GM12875 (cell line): Measurements from ENCODE around the gene IL19.
A peak's percentile ranks its signal among the peaks of the same experiment; 100 is the strongest.

ENCODE experiments used
- H3K4me3 ChIP-seq: one replicate; pipeline ENCODE4 v1.5.1; 2011; ENCODE audit warnings: low read depth, low read length, control low read depth
- CTCF ChIP-seq: IDR thresholded peaks from 2 replicates; pipeline ENCODE4 v1.5.1; 2011; ENCODE audit warnings: low read depth, mild to moderate bottlenecking, control low read depth, inconsistent platforms, low read length, moderate library complexity, borderline replicate concordance; ENCODE audit not compliant: insufficient read depth

Gene IL19

GRCh38 chr1:206735553-206736031 is 35.0 kb upstream of the IL19 start:
- H3K4me3 ChIP-seq: no peak overlapping the region
- TF ChIP-seq CTCF: no peak

- TF ChIP-seq CTCF: no peak
- no peak overlapping the region for H3K4me3 ChIP-seq
Measured at GRCh38 chr1:206736878-206737728, 33.5 kb upstream of the IL19 start.

- H3K4me3 ChIP-seq: no peak overlapping the region
- TF ChIP-seq CTCF: no peak
Measured at GRCh38 chr1:206737729-206738201, 32.8 kb upstream of the IL19 start.

- no peak overlapping the region for H3K4me3 ChIP-seq
- TF ChIP-seq CTCF: peak; percentile 20; the same call in 1 of the 2 replicates
Measured at GRCh38 chr1:206738370-206739366, 31.9 kb upstream of the IL19 start.

- H3K4me3 ChIP-seq: no peak overlapping the region
- no peak for TF ChIP-seq CTCF
Measured at GRCh38 chr1:206739411-206740076, 31.0 kb upstream of the IL19 start.

GRCh38 chr1:206741142-206741701 is 29.4 kb upstream of the IL19 start:
- H3K4me3 ChIP-seq: no peak overlapping the region
- no peak for TF ChIP-seq CTCF
